ENCODE measurements around the gene TAS2R20. TPM values are rescaled to one million over a fixed set of nuclear protein-coding genes. Genes with fewer than 3 reads are reported as not detected.

TAS2R20 gene
- total and polyA plus RNA-seq, 2 of the 4 experiments (the other 2 are of a cell fraction): 0.36 to 3.4 TPM

Other genes starting within 250 kb of the TAS2R20 start
- gene TAS2R7, start 195.7 kb downstream of the TAS2R20 start, total RNA-seq (2012; rRNA removed): not detected in 2 replicates
- not detected in 2 replicates for gene TAS2R7, start 195.7 kb downstream of the TAS2R20 start, polyA plus RNA-seq (2012; rRNA removed)
- gene TAS2R8, start 191.0 kb downstream of the TAS2R20 start, total RNA-seq (2012; rRNA removed): not detected in 2 replicates
- not detected in 2 replicates for gene TAS2R8, start 191.0 kb downstream of the TAS2R20 start, polyA plus RNA-seq (2012; rRNA removed)
- gene TAS2R9, start 188.1 kb downstream of the TAS2R20 start, total RNA-seq (2012; rRNA removed): under 0.01 TPM in 1 of 2 replicates, not detected in the other
- not detected in 2 replicates for gene TAS2R9, start 188.1 kb downstream of the TAS2R20 start, polyA plus RNA-seq (2012; rRNA removed)
- 0.36 and 1.1 TPM in 2 replicates for gene TAS2R10, start 171.9 kb downstream of the TAS2R20 start, total RNA-seq (2012; rRNA removed)
- 0.07 TPM in 1 of 2 replicates, not detected in the other for gene TAS2R10, start 171.9 kb downstream of the TAS2R20 start, polyA plus RNA-seq (2012; rRNA removed)
- gene PRR4, start 148.8 kb downstream of the TAS2R20 start, total RNA-seq (2012; rRNA removed): 0.72 and 0.83 TPM in 2 replicates
- 1.7 and 1.9 TPM in 2 replicates for gene PRR4, start 148.8 kb downstream of the TAS2R20 start, polyA plus RNA-seq (2012; rRNA removed)
- 16.7 and 18.8 TPM in 2 replicates for gene PRH1, start 114.0 kb downstream of the TAS2R20 start, total RNA-seq (2012; rRNA removed)
- 2.3 and 3.0 TPM in 2 replicates for gene PRH1, start 114.0 kb downstream of the TAS2R20 start, polyA plus RNA-seq (2012; rRNA removed)
- gene TAS2R13, start 88.7 kb downstream of the TAS2R20 start, total RNA-seq (2012; rRNA removed): 0.90 and 1.4 TPM in 2 replicates
- gene TAS2R13, start 88.7 kb downstream of the TAS2R20 start, polyA plus RNA-seq (2012; rRNA removed): 0.03 TPM in 1 of 2 replicates, not detected in the other
- 0.28 TPM in 1 of 2 replicates, not detected in the other for gene PRH2, start 69.1 kb downstream of the TAS2R20 start, total RNA-seq (2012; rRNA removed)
- gene PRH2, start 69.1 kb downstream of the TAS2R20 start, polyA plus RNA-seq (2012; rRNA removed): 0.34 TPM in 1 of 2 replicates, not detected in the other
- gene TAS2R14, start 59.0 kb downstream of the TAS2R20 start, total RNA-seq (2012; rRNA removed): 2.0 and 3.9 TPM in 2 replicates
- 1.1 and 1.6 TPM in 2 replicates for gene TAS2R14, start 59.0 kb downstream of the TAS2R20 start, polyA plus RNA-seq (2012; rRNA removed)
- gene TAS2R50, start 11.4 kb downstream of the TAS2R20 start, total RNA-seq (2012; rRNA removed): 2.3 and 4.4 TPM in 2 replicates
- not detected in 2 replicates for gene TAS2R50, start 11.4 kb downstream of the TAS2R20 start, polyA plus RNA-seq (2012; rRNA removed)
- 5.0 and 8.1 TPM in 2 replicates for gene TAS2R19, start 24.3 kb upstream of the TAS2R20 start, total RNA-seq (2012; rRNA removed)
- gene TAS2R19, start 24.3 kb upstream of the TAS2R20 start, polyA plus RNA-seq (2012; rRNA removed): 0.24 and 0.29 TPM in 2 replicates
- gene TAS2R31, start 33.1 kb upstream of the TAS2R20 start, total RNA-seq (2012; rRNA removed): 4.3 and 8.6 TPM in 2 replicates
- gene TAS2R31, start 33.1 kb upstream of the TAS2R20 start, polyA plus RNA-seq (2012; rRNA removed): 0.10 and 0.24 TPM in 2 replicates
- 3.3 and 4.7 TPM in 2 replicates for gene TAS2R46, start 64.0 kb upstream of the TAS2R20 start, total RNA-seq (2012; rRNA removed)
- gene TAS2R46, start 64.0 kb upstream of the TAS2R20 start, polyA plus RNA-seq (2012; rRNA removed): 0.09 TPM in 1 of 2 replicates, not detected in the other
- 0.90 and 1.9 TPM in 2 replicates for gene TAS2R43, start 94.0 kb upstream of the TAS2R20 start, total RNA-seq (2012; rRNA removed)
- gene TAS2R43, start 94.0 kb upstream of the TAS2R20 start, polyA plus RNA-seq (2012; rRNA removed): not detected in 2 replicates
- gene TAS2R30, start 136.3 kb upstream of the TAS2R20 start, total RNA-seq (2012; rRNA removed): 5.0 and 7.2 TPM in 2 replicates
- 0.03 TPM in 1 of 2 replicates, not detected in the other for gene TAS2R30, start 136.3 kb upstream of the TAS2R20 start, polyA plus RNA-seq (2012; rRNA removed)
- gene SMIM10L1, start 172.9 kb upstream of the TAS2R20 start, total RNA-seq (2012; rRNA removed): 2.7 and 4.7 TPM in 2 replicates
- gene SMIM10L1, start 172.9 kb upstream of the TAS2R20 start, polyA plus RNA-seq (2012; rRNA removed): 4.5 and 5.3 TPM in 2 replicates
- gene TAS2R42, start 188.6 kb upstream of the TAS2R20 start, total RNA-seq (2012; rRNA removed): not detected in 2 replicates
- gene TAS2R42, start 188.6 kb upstream of the TAS2R20 start, polyA plus RNA-seq (2012; rRNA removed): not detected in 2 replicates